ENCODE measurements around the gene KIAA1217.

Gene KIAA1217

GRCh38 chr10:24505759-24506158 lies 296.8 kb downstream of the KIAA1217 start:
- DNase-seq, result no peak

- peak; percentile 39 for DNase-seq
These were observed 304.2 kb downstream of the KIAA1217 start for GRCh38 chr10:24513155-24513554.

GRCh38 chr10:24515481-24515880 lies 306.5 kb downstream of the KIAA1217 start:
- no peak for DNase-seq

- DNase-seq, result no peak
These were observed 309.5 kb downstream of the KIAA1217 start for GRCh38 chr10:24518411-24518810.

GRCh38 chr10:24518981-24519597 lies 310.2 kb downstream of the KIAA1217 start:
- DNase-seq, result peak; percentile 63

GRCh38 chr10:24519950-24520349 lies 311.0 kb downstream of the KIAA1217 start:
- DNase-seq, result no peak

GRCh38 chr10:24524314-24524713 lies 315.4 kb downstream of the KIAA1217 start:
- no peak for DNase-seq

- DNase-seq, result no peak
These were observed 317.2 kb downstream of the KIAA1217 start for GRCh38 chr10:24526085-24526649.

GRCh38 chr10:24528946-24529345 lies 320.0 kb downstream of the KIAA1217 start:
- DNase-seq, result no peak

GRCh38 chr10:24531439-24531838 lies 322.5 kb downstream of the KIAA1217 start:
- DNase-seq, result no peak

- DNase-seq, result no peak
These were observed 325.0 kb downstream of the KIAA1217 start for GRCh38 chr10:24533981-24534380.

GRCh38 chr10:24536636-24537035 lies 327.7 kb downstream of the KIAA1217 start:
- no peak for DNase-seq

GRCh38 chr10:24541239-24541753 lies 332.4 kb downstream of the KIAA1217 start:
- no peak for DNase-seq

GRCh38 chr10:24542314-24543270 lies 333.7 kb downstream of the KIAA1217 start:
- no peak for DNase-seq

GRCh38 chr10:24544776-24545175 lies 335.8 kb downstream of the KIAA1217 start:
- no peak for DNase-seq

- DNase-seq, result no peak
These were observed 336.6 kb downstream of the KIAA1217 start for GRCh38 chr10:24545585-24545984.

- no peak for DNase-seq
These were observed 341.7 kb downstream of the KIAA1217 start for GRCh38 chr10:24550680-24551079.

- no peak for DNase-seq
These were observed 342.2 kb downstream of the KIAA1217 start for GRCh38 chr10:24551161-24551560.

GRCh38 chr10:24552346-24553016 lies 343.5 kb downstream of the KIAA1217 start:
- DNase-seq, result peak; percentile 9

- DNase-seq, result no peak
These were observed 344.2 kb downstream of the KIAA1217 start for GRCh38 chr10:24553051-24553612.

- DNase-seq, result no peak
These were observed 345.1 kb downstream of the KIAA1217 start for GRCh38 chr10:24554036-24554435.

GRCh38 chr10:24556126-24556749 lies 347.3 kb downstream of the KIAA1217 start:
- DNase-seq, result no peak
